Psoas muscle (tissue), 8 donors: ENCODE results near the gene MOSPD2. TPM values are rescaled to one million over a fixed set of nuclear protein-coding genes. Genes with fewer than 3 reads are reported as not detected.

Experiments used
- ATAC-seq, 4 donors: fragments of 200-7000 bp; cut with Tn5 transposase; one replicate each; pipeline ENCODE4 v1.9.1; 2020; ENCODE audit warnings: moderate library complexity in 3 of 4, mild to moderate bottlenecking in 2 of 4
- DNase-seq, 2 donors: peaks; one replicate each; pipeline ENCODE4 v3.0.0-alpha.2; 2020
- H3K27ac ChIP-seq: fragments of 200-600 bp; one replicate; pipeline ENCODE4 v1.8.0; 2022
- H3K27me3 ChIP-seq, 3 donors: fragments of 200-600 bp in 1 of 3; one replicate each; pipeline versions ENCODE4 v1.6.1 to v1.8.0; 2013 to 2022; ENCODE audit warnings: low read length in 2 of 3, mild to moderate bottlenecking in 2 of 3, moderate library complexity in 1 of 3; ENCODE audit not compliant: insufficient read depth in 3 of 3
- H3K36me3 ChIP-seq, 2 donors: fragments of 200-600 bp in 1 of 2; one replicate each; pipeline versions ENCODE4 v1.6.1 to v1.8.0; 2013 to 2022; ENCODE audit warnings: low read depth in 1 of 2, mild to moderate bottlenecking in 1 of 2, moderate library complexity in 1 of 2; ENCODE audit not compliant: insufficient read depth in 1 of 2
- H3K4me1 ChIP-seq: fragments of 200-600 bp; one replicate; pipeline ENCODE4 v1.8.0; 2022
- H3K4me3 ChIP-seq: fragments of 200-600 bp; one replicate; pipeline ENCODE4 v1.8.0; 2022; ENCODE audit warnings: mild to moderate bottlenecking
- H3K9me3 ChIP-seq: fragments of 200-600 bp; one replicate; pipeline ENCODE4 v1.8.0; 2022
- CTCF ChIP-seq: fragments of 200-600 bp; IDR thresholded peaks from one replicate; pipeline ENCODE4 v1.8.0; 2022; ENCODE audit warnings: antibody characterized with exemption
- WGBS, 3 donors: extraction: QIAGEN DNeasy Blood & Tissue Kit; methylation state at CpG; one replicate each; pipeline versions ENCODE4 v1.1.6 to v1.1.7; 2013; 5-methylcytosine and 5-hydroxymethylcytosine counted together
- intact Hi-C, 2 donors: fragments of 100-400 bp; cut with DNase I; formaldehyde crosslinking; loops; one replicate each; pipeline versions ENCODE4 v1.11.0 to v1.14.2; 2022
- long read RNA-seq, 2 donors: library from polyadenylated mRNA; unstranded; transcript quantifications; one replicate each; pipeline ENCODE4 v2.0.0, GENCODE V29; 2021
- polyA plus RNA-seq, 3 donors: library from polyadenylated mRNA; stranded (reverse); fragments of 200-250 nt; gene quantifications; one replicate each; pipeline ENCODE4 v1.2.3, GENCODE V29; 2013
- total RNA-seq, 4 donors: library from RNA; stranded (reverse); fragmentation: NEBNext Ultra II Directional in 2 of 4; extraction: Animal tissue kit (Norgen Biotek cat#: 25700) in 2 of 4; gene quantifications; one replicate each; pipeline versions ENCODE4 v1.2.1 to v1.2.4, GENCODE V29; 2021 to 2023
- donor health status: healthy with polysubstance abuse.
- donor health status: DM: no; HTN: no; CAD: no; lungs with moderate emphysema.
- donor health status: Bipolar disorder and iron deficiency.
- donor health status: healthy.
- donor health status: DM: yes; HTN: yes; CAD: no.
- donor health status: DM: no; HTN: no; CAD: no.
- donor health status: DM: no; HTN: no; CAD: no.
- donor health status: DM: yes; HTN: yes; CAD: no.

The MOSPD2 gene
- total RNA-seq (1 to 10 TPM; 2.2 to 3.5 (median 3.3) TPM), polyA plus RNA-seq (1 to 10 TPM; 1.2 to 2.3 (median 1.6) TPM)
- long read RNA-seq, donor 1, full-length matches to known transcripts, result 4 of 5 reads
- long read RNA-seq, donor 1, partial matches to known transcripts, result 1 of 5 reads
- long read RNA-seq, donor 1, other reads (novel, unspliced or antisense), result 0 of 5 reads
- long read RNA-seq, donor 2, full-length matches to known transcripts, result 3 of 3 reads
- long read RNA-seq, donor 2, partial matches to known transcripts, result 0 of 3 reads
- long read RNA-seq, donor 2, other reads (novel, unspliced or antisense), result 0 of 3 reads

DNA sequence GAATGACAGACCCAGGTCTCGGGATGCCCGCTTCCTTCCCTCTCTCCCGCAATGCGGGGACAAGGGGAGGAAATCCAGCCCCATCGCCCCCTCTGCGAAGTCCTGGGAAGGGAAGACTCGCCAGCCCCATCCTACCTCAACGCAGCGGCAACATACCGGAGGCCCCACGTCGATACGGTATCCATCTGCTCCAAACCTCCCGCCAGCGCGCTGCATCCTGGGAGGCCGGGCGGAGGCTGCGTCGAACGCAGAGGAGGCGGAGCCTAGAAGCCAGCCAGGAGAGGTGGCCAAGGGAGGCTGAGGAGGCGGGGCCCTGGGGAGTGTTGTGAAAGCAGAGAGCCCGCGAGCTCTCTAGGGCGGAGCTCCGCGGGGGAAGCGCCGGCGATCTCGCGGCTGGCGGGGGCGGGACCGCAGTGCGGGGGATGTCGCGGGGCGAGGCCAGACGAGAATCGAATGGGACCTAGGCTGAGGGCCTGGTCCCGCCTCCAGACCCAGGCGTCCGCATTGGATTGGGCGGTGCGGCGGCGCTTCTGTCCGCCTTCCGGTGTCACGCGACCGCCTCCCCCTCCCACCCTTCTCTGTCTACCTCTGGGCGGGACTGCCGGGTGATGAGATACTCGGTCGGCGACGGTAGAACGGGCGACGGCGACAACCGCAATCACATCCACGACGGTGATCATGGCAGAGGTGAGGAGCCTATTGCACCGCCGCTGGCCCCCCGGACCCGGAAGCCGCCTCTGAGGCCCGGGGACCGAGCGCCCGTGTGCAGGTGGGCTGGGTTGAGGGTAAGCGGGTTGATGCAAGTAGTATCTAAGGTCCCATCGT lies at the start of gene MOSPD2, which contains the start of gene FANCB:
TSS of gene MOSPD2 (plus strand) at position 571 of the 825 bp plus-strand sequence. CDS start at position 679, 108 bp downstream.
TSS of gene FANCB (minus strand) at position 219 of the 825 bp plus-strand sequence. CDS start 7,559 bp downstream, outside the sequence.
- ATAC-seq (peak; percentile 97 to 100 (median 99)), DNase-seq (peak; percentile 92 to 97)
- Histone ChIP-seq H3K9me3 (peaks cover 1% of the 10 kb centered on the region), H3K27me3 (no peaks in the 10 kb centered on the region), H3K27ac (peak within 1 kb of the TSS; percentile 74), H3K36me3 (no peaks in the 10 kb centered on the region), H3K4me3 (peak within 1 kb of the TSS; percentile 79), H3K4me1 (no peaks in the 10 kb centered on the region)
- WGBS, 3 donors, result 0 to 32% (median 1%) methylated on average over 27 to 77 of the region's 78 CpGs
- intact Hi-C loops, result no loop called here
- TF ChIP-seq CTCF, result no peak

DNA sequence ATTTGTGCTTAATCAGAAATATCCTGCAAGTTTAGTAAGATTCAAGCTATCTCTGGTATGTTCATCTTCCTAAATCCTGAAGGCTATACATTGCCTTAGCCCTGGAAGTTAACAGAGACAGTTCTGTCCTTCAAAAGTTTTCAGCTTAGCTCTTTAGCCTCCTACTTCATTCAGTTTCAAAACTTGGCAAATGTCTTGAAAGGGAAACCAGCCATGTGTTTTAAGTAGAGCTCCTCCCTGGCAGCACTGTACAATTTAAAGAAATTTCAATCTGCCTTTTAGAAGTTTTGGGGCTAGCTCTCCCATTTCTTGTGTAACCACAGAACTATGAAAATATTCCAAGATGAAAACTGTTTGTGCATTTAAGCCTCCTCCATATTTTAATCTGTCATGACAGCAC lies 47.4 kb upstream of the MOSPD2 start:
- intact Hi-C loops, result no loop called here
- TF ChIP-seq CTCF, result no peak
- no peak overlapping the region for H3K27ac ChIP-seq

GRCh38 chrX:14826319-14826718 lies 46.9 kb upstream of the MOSPD2 start:
- Histone ChIP-seq H3K36me3 (no peaks in the 10 kb centered on the region), H3K4me3 (no peak overlapping the region), H3K9me3 (peaks cover 5% of the 10 kb centered on the region), H3K4me1 (no peaks in the 10 kb centered on the region), H3K27ac (no peak overlapping the region), H3K27me3 (no peaks in the 10 kb centered on the region)
- TF ChIP-seq CTCF, result no peak
- WGBS, 3 donors, result 43 to 50% (median 50%) methylated on average over 3 of the region's 3 CpGs
- DNase-seq, result no peak
- no peak for ATAC-seq
- intact Hi-C loops, result no loop called here

More for the DNA sequence above, 47.4 kb upstream of the MOSPD2 start:
- H3K4me1 ChIP-seq, result no peaks in the 10 kb centered on the region
- H3K27me3 ChIP-seq, result no peaks in the 10 kb centered on the region
- no peak overlapping the region for H3K4me3 ChIP-seq
- H3K9me3 ChIP-seq, result peaks cover 5% of the 10 kb centered on the region
- no peaks in the 10 kb centered on the region for H3K36me3 ChIP-seq
- DNase-seq (no peak), ATAC-seq (no peak)

DNA sequence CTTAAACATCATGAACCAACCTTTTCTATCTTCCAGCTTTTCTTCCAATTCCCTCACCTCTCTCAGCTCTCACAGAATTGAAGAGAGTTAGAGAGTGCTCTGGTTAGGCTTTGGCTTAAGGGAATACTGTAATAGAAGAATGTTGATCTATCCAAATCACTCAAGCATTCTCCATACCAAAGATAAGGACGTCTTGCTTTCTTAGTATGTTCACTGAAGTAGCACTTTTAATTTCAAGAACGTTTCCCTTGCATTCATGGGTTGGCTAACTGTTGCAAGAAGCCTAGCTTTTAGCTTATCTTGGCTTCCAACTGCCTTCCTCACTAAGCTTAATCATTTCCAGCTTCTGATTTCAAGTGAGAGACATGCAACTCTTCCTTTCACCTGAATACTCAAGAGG lies 43.6 kb upstream of the MOSPD2 start:
- 68 to 92% (median 86%) methylated on average over 2 of the region's 2 CpGs for WGBS, 3 donors
- Histone ChIP-seq H3K4me3 (no peak overlapping the region), H3K27ac (no peak overlapping the region), H3K27me3 (no peaks in the 10 kb centered on the region), H3K4me1 (no peaks in the 10 kb centered on the region), H3K9me3 (peaks cover 5% of the 10 kb centered on the region), H3K36me3 (no peaks in the 10 kb centered on the region)
- intact Hi-C loops, result no loop called here
- no peak for TF ChIP-seq CTCF
- ATAC-seq (no peak), DNase-seq (no peak)
